HG02571 (cell line): ENCODE data around the gene COX7A1.
"Not testable (repeated sequence)": the region's sequence is repeated elsewhere in the genome, so short reads cannot be mapped to it uniquely, and the experiment has no call there.

ENCODE experiments used
- ATAC-seq: cut with Tn5 transposase; IDR thresholded peaks from one replicate; pipeline ENCODE4 v1.9.1; 2021; ENCODE audit warnings: mild to moderate bottlenecking, moderate library complexity; ENCODE audit not compliant: unreplicated experiment

Gene COX7A1

DNA sequence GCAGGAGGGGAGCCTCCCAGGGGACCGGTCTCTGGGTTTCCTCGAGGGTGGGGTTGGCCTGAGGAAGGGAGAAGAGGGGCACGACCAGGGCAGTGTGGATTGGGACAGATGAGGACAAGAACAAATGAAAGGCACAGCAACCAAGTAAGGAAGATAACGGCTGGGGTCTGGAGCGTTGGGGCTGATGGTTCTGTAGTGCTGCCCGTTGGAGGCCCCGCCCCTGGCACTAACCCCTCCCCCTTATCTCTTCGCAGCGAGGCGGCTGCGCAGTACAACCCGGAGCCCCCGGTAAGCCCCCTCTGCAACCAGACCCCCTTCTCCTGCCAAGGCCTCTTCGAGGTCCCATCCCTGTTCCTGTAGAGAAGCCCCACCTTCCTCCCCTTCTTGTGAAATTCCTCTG lies 10.2 kb downstream of the COX7A1 start:
- no peak for ATAC-seq

- peak; percentile 48 for ATAC-seq
These were observed 11.0 kb downstream of the COX7A1 start for GRCh38 chr19:36141039-36141927.

DNA sequence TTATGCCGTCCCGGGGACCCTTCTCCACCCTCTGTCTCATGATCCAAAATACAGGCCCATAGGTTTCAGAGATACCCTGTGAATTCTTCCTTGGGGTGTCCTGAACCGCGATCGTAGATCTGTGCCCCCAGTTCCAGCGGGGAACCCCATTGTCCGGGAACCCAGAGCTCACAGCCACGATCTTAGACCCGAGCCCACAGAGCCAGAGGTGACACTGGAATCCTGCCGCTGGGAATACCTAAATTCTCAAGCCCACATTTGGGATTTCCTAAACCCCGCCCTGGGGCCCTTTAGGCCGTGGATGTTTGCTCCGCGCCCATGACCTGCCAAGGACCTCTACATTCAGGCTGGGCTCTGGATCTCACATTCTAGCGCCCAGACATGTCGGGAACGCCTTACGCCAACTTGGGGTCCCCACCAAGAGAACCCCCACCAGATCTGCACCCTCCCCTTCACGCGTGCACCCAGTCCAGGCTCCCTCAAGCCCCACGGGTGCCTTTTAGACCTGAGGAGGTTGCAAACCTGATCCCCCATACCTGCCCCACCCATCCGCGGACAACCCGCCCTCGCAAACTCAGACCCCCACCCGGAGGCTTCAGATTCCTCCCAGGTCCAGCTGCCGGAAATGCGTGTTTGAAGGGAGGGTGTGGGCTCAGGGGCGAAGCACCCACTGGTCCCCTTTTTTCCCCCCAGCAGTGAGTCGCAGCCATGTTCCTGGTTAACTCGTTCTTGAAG lies 11.8 kb downstream of the COX7A1 start:
- ATAC-seq, result no peak

- peak; percentile 74 for ATAC-seq
These were observed 12.6 kb downstream of the COX7A1 start, which contains the start of gene CAPNS1 for GRCh38 chr19:36139473-36140303. TSS of gene CAPNS1 (plus strand) at chr19:36140066. CDS start at chr19:36141012, 946 bp downstream.

- ATAC-seq, result no peak
These were observed 13.2 kb downstream of the COX7A1 start for GRCh38 chr19:36139120-36139472.

GRCh38 chr19:36136964-36137686 lies 15.1 kb downstream of the COX7A1 start:
- no peak for ATAC-seq

DNA sequence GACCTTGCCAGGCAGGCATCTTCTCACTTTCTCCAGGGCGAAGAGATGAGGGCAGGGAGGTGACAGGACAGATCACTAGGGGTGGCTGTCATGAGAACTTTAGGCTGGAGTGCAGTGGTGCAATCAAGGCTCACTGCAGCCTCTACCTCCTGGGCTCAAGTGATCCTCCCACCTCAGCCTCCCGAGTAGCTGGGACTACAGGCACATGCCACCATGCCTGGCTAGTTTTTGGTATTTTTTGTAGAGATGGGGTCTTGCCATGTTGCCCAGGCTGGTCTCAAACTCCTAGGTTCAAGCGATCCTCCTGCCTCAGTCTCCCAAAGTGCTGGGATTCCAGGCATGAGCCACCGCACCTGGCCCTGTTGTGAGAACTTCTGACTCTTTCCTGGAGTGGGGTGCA lies 17.4 kb downstream of the COX7A1 start:
- not testable (repeated sequence) for ATAC-seq

DNA sequence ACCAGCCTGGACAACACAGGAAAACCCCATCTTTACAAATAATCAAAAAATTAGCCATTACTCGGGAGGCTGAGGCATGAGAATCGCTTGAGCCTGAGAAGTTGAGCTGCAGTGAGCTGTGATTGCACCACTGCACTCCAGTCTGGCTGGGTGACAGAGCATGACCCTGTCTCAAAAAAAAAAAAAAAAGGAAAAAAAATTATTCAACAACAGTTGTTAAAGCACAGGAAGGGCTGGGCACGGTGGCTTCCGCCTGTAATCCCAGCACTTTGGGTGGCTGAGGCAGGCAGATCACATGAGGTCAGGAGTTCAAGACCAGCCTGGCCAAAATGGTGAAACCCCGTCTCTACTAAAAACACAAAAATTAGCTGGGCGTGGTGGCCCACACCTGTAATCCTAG lies 21.0 kb downstream of the COX7A1 start:
- not testable (repeated sequence) for ATAC-seq

- no peak for ATAC-seq
These were observed 23.9 kb downstream of the COX7A1 start for GRCh38 chr19:36128392-36128736.

DNA sequence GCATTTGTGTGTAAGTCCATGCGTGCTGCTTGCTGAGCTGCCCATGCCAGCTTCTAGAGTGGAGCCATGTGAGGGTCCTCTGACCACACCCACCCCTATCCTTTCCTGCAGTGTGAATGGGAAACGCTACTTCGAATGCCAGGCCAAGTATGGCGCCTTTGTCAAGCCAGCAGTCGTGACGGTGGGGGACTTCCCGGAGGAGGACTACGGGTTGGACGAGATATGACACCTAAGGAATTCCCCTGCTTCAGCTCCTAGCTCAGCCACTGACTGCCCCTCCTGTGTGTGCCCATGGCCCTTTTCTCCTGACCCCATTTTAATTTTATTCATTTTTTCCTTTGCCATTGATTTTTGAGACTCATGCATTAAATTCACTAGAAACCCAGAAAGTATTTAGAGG lies 26.7 kb downstream of the COX7A1 start:
- no peak for ATAC-seq

DNA sequence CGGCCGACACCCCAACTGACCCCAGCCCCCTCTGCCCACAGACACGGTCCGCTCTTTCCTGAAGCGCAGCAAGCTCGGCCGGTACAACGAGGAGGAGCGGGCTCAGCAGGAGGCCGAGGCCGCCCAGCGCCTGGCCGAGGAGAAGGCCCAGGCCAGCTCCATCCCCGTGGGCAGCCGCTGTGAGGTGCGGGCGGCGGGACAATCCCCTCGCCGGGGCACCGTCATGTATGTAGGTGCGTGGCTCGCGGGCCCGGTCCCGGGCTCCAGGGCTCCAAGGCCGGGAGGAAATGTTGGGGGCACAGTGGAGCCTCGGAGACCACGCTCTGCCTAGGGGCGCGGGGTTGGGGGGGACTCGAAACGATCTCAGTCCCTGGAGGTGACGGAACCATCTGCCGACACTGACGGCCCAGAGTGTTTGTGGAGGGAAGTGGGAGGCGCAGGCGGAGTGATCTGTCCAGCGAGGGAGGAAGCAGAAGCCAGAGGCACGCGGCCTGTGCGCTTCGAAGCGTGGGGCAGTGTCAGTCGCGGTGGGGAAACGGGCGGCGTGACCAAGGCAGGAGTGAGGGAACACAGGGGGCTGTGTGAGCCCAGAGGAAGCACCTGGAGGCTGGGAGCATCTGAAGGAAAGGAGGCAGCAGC lies 30.6 kb downstream of the COX7A1 start:
- ATAC-seq, result no peak

- no peak for ATAC-seq
These were observed 31.3 kb downstream of the COX7A1 start for GRCh38 chr19:36120984-36121358.

- ATAC-seq, result no peak
These were observed 31.9 kb downstream of the COX7A1 start for GRCh38 chr19:36120092-36120983.

DNA sequence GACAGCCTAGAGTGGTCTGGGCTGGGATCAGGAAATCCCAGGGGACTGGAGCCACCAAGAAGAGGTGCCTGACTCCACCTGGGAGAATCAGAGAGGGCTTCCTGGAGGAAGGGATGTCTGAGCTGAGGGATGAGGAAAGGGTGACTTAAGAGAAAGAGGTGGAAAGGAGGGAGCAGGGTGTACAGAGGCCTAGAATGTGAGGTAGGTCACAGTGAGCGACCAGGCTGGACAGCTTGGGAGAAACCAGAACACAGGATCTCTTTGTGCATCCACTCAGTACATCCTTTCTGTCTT lies 36.0 kb downstream of the COX7A1 start:
- no peak for ATAC-seq

DNA sequence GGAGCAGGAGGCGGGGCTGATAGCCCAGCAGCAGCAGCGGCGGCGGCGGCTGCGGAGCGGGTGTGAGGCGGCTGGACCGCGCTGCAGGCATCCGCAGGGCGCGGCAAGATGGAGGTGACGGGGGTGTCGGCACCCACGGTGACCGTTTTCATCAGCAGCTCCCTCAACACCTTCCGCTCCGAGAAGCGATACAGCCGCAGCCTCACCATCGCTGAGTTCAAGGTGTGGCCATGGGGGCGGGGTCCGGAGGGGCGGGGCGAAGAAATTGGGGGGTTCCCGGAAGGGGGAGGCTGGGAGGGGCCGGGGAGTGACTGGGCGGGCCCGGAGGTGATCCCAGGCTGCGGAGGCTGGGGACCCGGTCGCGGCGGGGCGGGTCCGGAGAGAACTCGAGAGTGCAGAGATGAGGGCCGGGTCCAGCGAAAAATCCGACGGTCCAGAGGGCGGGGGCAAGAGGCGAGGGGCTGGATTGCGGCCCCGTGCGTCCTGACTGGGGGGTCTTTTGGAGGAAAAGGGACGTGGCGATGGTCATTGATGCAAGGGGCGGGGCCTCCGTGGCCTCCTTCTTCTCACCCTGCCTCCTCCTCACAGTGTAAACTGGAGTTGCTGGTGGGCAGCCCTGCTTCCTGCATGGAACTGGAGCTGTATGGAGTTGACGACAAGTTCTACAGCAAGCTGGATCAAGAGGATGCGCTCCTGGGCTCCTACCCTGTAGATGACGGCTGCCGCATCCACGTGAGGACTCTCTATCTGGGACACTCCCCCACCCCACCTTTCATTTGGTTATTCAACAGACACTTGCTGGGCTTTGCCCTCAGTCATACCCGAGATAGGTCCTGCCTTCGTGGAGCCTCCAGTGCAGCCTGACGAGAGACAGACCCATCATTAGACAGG lies 36.5 kb downstream of the COX7A1 start, which contains the start of gene TBCB:
Gene TBCB, plus strand, starts transcription at position 16 of the 891 bp plus-strand sequence. Its CDS starts 93 bp downstream, at position 109.
- peak; percentile 25 for ATAC-seq

DNA sequence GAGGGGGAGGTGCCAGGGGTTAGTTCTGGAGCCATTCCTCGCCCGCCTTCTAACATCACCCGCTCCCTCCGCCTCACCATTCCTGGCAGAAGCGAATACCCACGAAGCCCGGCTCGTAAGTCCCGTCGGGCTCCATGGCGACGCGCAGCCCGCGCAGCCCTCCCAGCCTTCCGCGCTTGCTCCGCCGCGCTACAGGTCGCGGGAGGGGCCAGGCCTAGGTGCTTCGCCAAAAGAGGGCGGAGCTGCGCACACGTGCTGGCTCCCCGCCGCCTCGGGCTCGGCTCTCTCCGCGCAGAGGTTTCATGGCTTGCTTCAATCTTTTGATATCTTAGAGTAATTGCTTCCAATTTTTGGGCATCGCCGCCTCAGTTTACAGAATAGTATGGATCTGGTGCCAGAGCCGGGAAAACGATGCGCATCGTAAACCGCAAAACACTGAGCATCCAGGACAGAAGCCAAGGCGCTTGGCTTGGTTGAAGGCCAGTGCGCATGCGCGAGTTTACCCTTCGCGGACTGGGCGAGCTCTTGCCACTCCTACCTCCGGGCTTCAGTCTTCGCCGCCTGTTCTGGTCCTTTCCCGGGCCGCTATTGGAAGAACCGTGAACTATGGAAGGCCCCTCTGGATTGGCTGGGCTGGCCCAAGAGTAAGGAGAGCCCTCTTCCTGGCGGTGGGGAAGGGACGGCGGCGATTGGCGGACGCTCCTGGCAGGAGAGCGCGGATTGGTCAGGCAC lies 37.4 kb downstream of the COX7A1 start, which contains the start of gene POLR2I:
Gene POLR2I, minus strand, starts transcription at position 155 of the 732 bp plus-strand sequence. Its CDS starts 19 bp downstream, at position 136.
- peak; percentile 73 for ATAC-seq
